Measurements from ENCODE around the gene STEAP3.

Gene STEAP3

GRCh38 chr2:119282996-119283511, 59.4 kb downstream of the STEAP3 start:
- DNase-seq = peak; percentile 70 to 97 (median 80)
- intact Hi-C loops (cut with DNase I) = no loop called here

- peak; percentile 44 to 93 (median 60) for DNase-seq
- intact Hi-C loops (cut with DNase I) = no loop called here
Observed at GRCh38 chr2:119283873-119284331, 60.3 kb downstream of the STEAP3 start.

GRCh38 chr2:119286661-119287060, 63.0 kb downstream of the STEAP3 start:
- DNase-seq = no peak
- intact Hi-C loops (cut with DNase I) = no loop called here

- intact Hi-C loops (cut with DNase I) = no loop called here
- no peak for DNase-seq
Observed at GRCh38 chr2:119288576-119288975, 64.9 kb downstream of the STEAP3 start.

GRCh38 chr2:119289093-119289492, 65.5 kb downstream of the STEAP3 start:
- intact Hi-C loops (cut with DNase I) = no loop called here
- no peak for DNase-seq

- intact Hi-C loops (cut with DNase I) = no loop called here
Observed at GRCh38 chr2:119289642-119290041, 66.0 kb downstream of the STEAP3 start.

GRCh38 chr2:119290859-119291587, 67.4 kb downstream of the STEAP3 start:
- DNase-seq = peak; percentile 34 to 97 (median 70)
- intact Hi-C loops (cut with DNase I) = no loop called here

More at GRCh38 chr2:119289642-119290041, 66.0 kb downstream of the STEAP3 start:
- DNase-seq = no peak

- DNase-seq = no peak
- intact Hi-C loops (cut with DNase I) = no loop called here
Observed at GRCh38 chr2:119291588-119292167, 68.0 kb downstream of the STEAP3 start.

- no peak for DNase-seq
- intact Hi-C loops (cut with DNase I) = no loop called here
Observed at GRCh38 chr2:119292226-119292625, 68.6 kb downstream of the STEAP3 start.

- DNase-seq = no peak
- intact Hi-C loops (cut with DNase I) = no loop called here
Observed at GRCh38 chr2:119293254-119293653, 69.6 kb downstream of the STEAP3 start.

- DNase-seq = no peak
- intact Hi-C loops (cut with DNase I) = no loop called here
Observed at GRCh38 chr2:119293900-119294299, 70.3 kb downstream of the STEAP3 start.

- intact Hi-C loops (cut with DNase I) = no loop called here
- no peak for DNase-seq
Observed at GRCh38 chr2:119294671-119295070, 71.0 kb downstream of the STEAP3 start.

- intact Hi-C loops (cut with DNase I) = no loop called here
- no peak for DNase-seq
Observed at GRCh38 chr2:119295688-119296375, 72.2 kb downstream of the STEAP3 start.

GRCh38 chr2:119301413-119301812, 77.8 kb downstream of the STEAP3 start:
- DNase-seq = no peak
- intact Hi-C loops (cut with DNase I) = no loop called here

- DNase-seq = no peak
- intact Hi-C loops (cut with DNase I) = loop anchor here (5.0 kb wide), 1 partner anchor 423 kb away; no protein-coding TSS in a partner anchor
Observed at GRCh38 chr2:119304847-119305246, 81.2 kb downstream of the STEAP3 start.

GRCh38 chr2:119305497-119306195, 82.0 kb downstream of the STEAP3 start:
- intact Hi-C loops (cut with DNase I) = loop anchor here (5.0 kb wide), 1 partner anchor 423 kb away; no protein-coding TSS in a partner anchor
- no peak for DNase-seq

GRCh38 chr2:119306196-119306590, 82.6 kb downstream of the STEAP3 start:
- intact Hi-C loops (cut with DNase I) = loop anchor here (5.0 kb wide), 1 partner anchor 424 kb away; no protein-coding TSS in a partner anchor
- no peak for DNase-seq

- intact Hi-C loops (cut with DNase I) = loop anchor here (5.0 kb wide), 1 partner anchor 425 kb away; no protein-coding TSS in a partner anchor
- no peak for DNase-seq
Observed at GRCh38 chr2:119307419-119308140, 83.9 kb downstream of the STEAP3 start.

GRCh38 chr2:119308793-119309330, 85.2 kb downstream of the STEAP3 start:
- no peak for DNase-seq
- intact Hi-C loops (cut with DNase I) = loop anchor here (5.0 kb wide), 1 partner anchor 427 kb away; no protein-coding TSS in a partner anchor
